Heart left ventricle (tissue), 13 donors: ENCODE measurements around the gene BNIPL.

Experiments used
- POLR2A ChIP-seq, 2 donors: fragments of 450-650 bp; IDR thresholded peaks; one replicate each; pipeline ENCODE4 v1.6.1; 2017; ENCODE audit warnings: antibody characterized with exemption in 2 of 2, mild to moderate bottlenecking in 2 of 2, moderate library complexity in 2 of 2
- TF ChIP-seq, protein P1 (sequence below), 12 donors: fragments of 200-600 bp; sonication (generic) in 4 of 12; IDR thresholded peaks; one replicate each; pipeline versions ENCODE4 v1.5.0 to v1.8.0; 2018 to 2022; ENCODE audit warnings: antibody characterized with exemption in 12 of 12, mild to moderate bottlenecking in 5 of 12
- donor health status: ischemic (EF 13 %, LVEDD 7.1; RV severe dilation, severe dysfunction).
- donor health status: DM: no; HTN: yes; CAD: no.
- donor health status: DM: no; HTN: no; CAD: no.
- donor health status: ischemic (EF 25% LVEDD 6.9; RV normal size, moderate dysfunction).
- donor health status: ischemic (EF 25% LVEDD 5.7; RV mildly dilated, moderate dysfunction).
- donor health status: ischemic (EF 35%, LVEDD 5.7; RV mildly dilated, moderate dysfunction).
- donor health status: nonischemic (EF 11% LVEDD 7.7; RV severe dilation, severe dysfunction).
- donor health status: DM: yes; HTN: yes; CAD: no.
- donor health status: PGD.
- donor health status: ischemic (EF 29% LVEDD 5.4; RV normal size, mild dysfunction).
- donor health status: nonischemic (EF 23%, LVEDD 6.1; RV moderate dilation, normal function).

DNA sequence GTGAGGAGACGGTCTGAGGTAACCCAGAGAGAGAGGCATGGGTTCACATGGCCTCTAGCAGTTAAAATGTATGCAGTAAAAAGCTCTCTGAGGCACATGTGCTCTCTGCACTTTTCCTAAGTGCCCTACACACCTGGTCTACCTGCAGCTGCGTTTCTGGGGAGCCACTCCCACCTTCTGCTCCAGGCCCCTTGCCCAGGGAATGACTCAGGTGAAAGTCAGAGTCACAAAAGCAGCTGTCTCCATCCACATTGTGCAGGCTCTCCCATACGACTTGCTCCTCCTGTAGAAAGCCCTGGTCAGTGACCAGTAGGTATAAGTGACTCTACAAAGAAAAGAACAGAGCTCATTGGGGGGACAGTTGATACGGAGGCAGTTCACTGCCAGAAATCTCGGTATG lies 38.4 kb upstream of the BNIPL start:
- TF ChIP-seq, protein P1, sequence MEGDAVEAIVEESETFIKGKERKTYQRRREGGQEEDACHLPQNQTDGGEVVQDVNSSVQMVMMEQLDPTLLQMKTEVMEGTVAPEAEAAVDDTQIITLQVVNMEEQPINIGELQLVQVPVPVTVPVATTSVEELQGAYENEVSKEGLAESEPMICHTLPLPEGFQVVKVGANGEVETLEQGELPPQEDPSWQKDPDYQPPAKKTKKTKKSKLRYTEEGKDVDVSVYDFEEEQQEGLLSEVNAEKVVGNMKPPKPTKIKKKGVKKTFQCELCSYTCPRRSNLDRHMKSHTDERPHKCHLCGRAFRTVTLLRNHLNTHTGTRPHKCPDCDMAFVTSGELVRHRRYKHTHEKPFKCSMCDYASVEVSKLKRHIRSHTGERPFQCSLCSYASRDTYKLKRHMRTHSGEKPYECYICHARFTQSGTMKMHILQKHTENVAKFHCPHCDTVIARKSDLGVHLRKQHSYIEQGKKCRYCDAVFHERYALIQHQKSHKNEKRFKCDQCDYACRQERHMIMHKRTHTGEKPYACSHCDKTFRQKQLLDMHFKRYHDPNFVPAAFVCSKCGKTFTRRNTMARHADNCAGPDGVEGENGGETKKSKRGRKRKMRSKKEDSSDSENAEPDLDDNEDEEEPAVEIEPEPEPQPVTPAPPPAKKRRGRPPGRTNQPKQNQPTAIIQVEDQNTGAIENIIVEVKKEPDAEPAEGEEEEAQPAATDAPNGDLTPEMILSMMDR (IDR thresholded peaks at IDR 0.05) = no peak
- TF ChIP-seq POLR2A (IDR thresholded peaks at IDR 0.05) = no peak
